Thyroid gland (tissue), 4 donors: Measurements from ENCODE around the gene MUTYH.

Source experiments
- CTCF ChIP-seq, 6 experiments: fragments of 200-600 bp in 3 of 6; fragments of 450-650 bp in 3 of 6; sonication (generic) in 3 of 6; IDR thresholded peaks; one replicate each; pipeline ENCODE4 v1.5.1; 2016 to 2019; ENCODE audit warnings: antibody characterized with exemption in 6 of 6, mild to moderate bottlenecking in 2 of 6, inconsistent platforms in 1 of 6, moderate library complexity in 1 of 6
- POLR2A ChIP-seq, 2 donors: fragments of 450-650 bp; IDR thresholded peaks; one replicate each; pipeline ENCODE4 v1.6.1; 2017; ENCODE audit warnings: antibody characterized with exemption in 2 of 2, mild to moderate bottlenecking in 2 of 2, moderate library complexity in 1 of 2

DNA sequence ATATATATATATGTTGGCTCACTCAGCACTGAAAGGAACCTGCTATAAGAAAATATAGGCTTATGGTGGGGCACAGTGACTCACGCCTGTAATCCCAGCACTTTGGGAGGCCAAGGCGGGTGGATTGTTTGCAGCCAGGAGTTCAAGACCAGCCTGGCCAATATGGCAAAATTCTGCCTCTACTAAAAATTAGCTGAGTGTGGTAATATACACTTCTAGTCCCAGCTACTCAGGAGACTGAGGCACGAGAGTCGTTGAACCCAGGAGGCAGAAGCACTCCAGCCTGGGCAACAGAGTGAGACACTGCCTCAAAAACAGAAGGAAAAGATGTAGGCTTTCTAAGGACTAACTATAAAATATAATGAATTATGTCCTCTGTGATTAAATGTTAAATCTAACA, 14.6 kb upstream of the MUTYH start:
- TF ChIP-seq POLR2A (IDR thresholded peaks at IDR 0.05) (no peak), CTCF (IDR thresholded peaks at IDR 0.05) (no peak)
